Airway epithelial cell (primary cell): ENCODE measurements around the gene LINGO3. TPM values are rescaled to one million over a fixed set of nuclear protein-coding genes. Genes with fewer than 3 reads are reported as not detected.

Experiments
- total RNA-seq: library from RNA; depleted of rRNA; stranded (reverse); fragments of >200 nt; gene quantifications from 2 replicates; pipeline ENCODE4 v1.2.3, GENCODE V29; 2015

The LINGO3 gene
- total RNA-seq: not detected in 2 replicates

GRCh38 chr19:2308114-2308556, at the start of gene LINGO3:
Gene LINGO3 (minus strand): TSS chr19:2308154. CDS start chr19:2291776, 16,378 bp downstream.

GRCh38 chr19:2328401-2329148, 20.6 kb upstream of the LINGO3 start, which contains the start of the genes LSM7 and SPPL2B:
Gene LSM7 (minus strand): TSS chr19:2328586. CDS start chr19:2328566, 20 bp downstream.
Gene SPPL2B (plus strand): TSS chr19:2328684. CDS start chr19:2328710, 26 bp downstream.

GRCh38 chr19:2282062-2282861, 25.7 kb downstream of the LINGO3 start, which contains the start of gene PEAK3:
Gene PEAK3 (minus strand): TSS chr19:2282175. CDS start chr19:2280931, 1,244 bp downstream.

Other genes starting within 250 kb of the LINGO3 start
- gene MOB3A, start 211.8 kb downstream of the LINGO3 start, total RNA-seq: 40.6 and 53.2 TPM in 2 replicates
- gene IZUMO4, start 211.2 kb downstream of the LINGO3 start, total RNA-seq: 4.3 and 4.4 TPM in 2 replicates
- gene AP3D1, start 156.6 kb downstream of the LINGO3 start, total RNA-seq: 81.8 and 94.4 TPM in 2 replicates
- 12.9 and 14.3 TPM in 2 replicates for gene DOT1L, start 144.2 kb downstream of the LINGO3 start, total RNA-seq
- 83.1 and 83.5 TPM in 2 replicates for gene PLEKHJ1, start 71.8 kb downstream of the LINGO3 start, total RNA-seq
- 35.6 and 65.5 TPM in 2 replicates for gene SF3A2, start 71.3 kb downstream of the LINGO3 start, total RNA-seq
- 0.35 and 2.1 TPM in 2 replicates for gene AMH, start 58.8 kb downstream of the LINGO3 start, total RNA-seq
- not detected in 2 replicates for gene JSRP1, start 51.7 kb downstream of the LINGO3 start, total RNA-seq
- not detected in 2 replicates for gene PEAK3, start 26.0 kb downstream of the LINGO3 start, total RNA-seq
- 318 and 382 TPM in 2 replicates for gene LSM7, start 20.4 kb upstream of the LINGO3 start, total RNA-seq
- 22.9 and 26.2 TPM in 2 replicates for gene SPPL2B, start 20.5 kb upstream of the LINGO3 start, total RNA-seq
- gene TMPRSS9, start 52.1 kb upstream of the LINGO3 start, total RNA-seq: 0.05 TPM in 1 of 2 replicates, not detected in the other
- gene TIMM13, start 119.4 kb upstream of the LINGO3 start, total RNA-seq: 85.9 and 108 TPM in 2 replicates
- 141 and 154 TPM in 2 replicates for gene LMNB2, start 148.8 kb upstream of the LINGO3 start, total RNA-seq
- gene GADD45B, start 168.0 kb upstream of the LINGO3 start, total RNA-seq: 25.6 and 32.0 TPM in 2 replicates